Spinal cord (tissue), 4 donors: Measurements from ENCODE around the gene CYB561. TPM values are rescaled to one million over a fixed set of nuclear protein-coding genes. Genes with fewer than 3 reads are reported as not detected.

Experiments
- polyA plus RNA-seq, 2 donors: library from polyadenylated mRNA; unstranded; fragments of 120-200 nt; gene quantifications; one replicate each; pipeline ENCODE4 v1.2.1, GENCODE V29; 2013; ENCODE audit not compliant: insufficient read length in 2 of 2
- small RNA-seq: library from RNA; depleted of rRNA; stranded (forward); fragments of <200 nt; gene quantifications from one replicate; pipeline ENCODE3, GENCODE V24; 2014; ENCODE audit warnings: low replicate concordance
- total RNA-seq, 2 donors: library from RNA; depleted of rRNA in 1 of 2; stranded (reverse); fragments of 120-200 nt in 1 of 2; fragments of >200 nt in 1 of 2; gene quantifications; one replicate each; pipeline versions ENCODE4 v1.2.3 to v1.2.4, GENCODE V29; 2013 to 2014

CYB561 gene
- total and polyA plus RNA-seq, 4 donors: 25.1 to 44.2 (median 35.1) TPM

Small RNAs within 50 kb of the gene (small RNA-seq; reads per million reads assigned to genes)
- not detected for gene AC005828.6

Other genes with a start within 250 kb of the CYB561 start
- gene ACE, start 30.8 kb upstream of the CYB561 start, total RNA-seq: 1 to 10 TPM; 6.3 to 8.1 TPM
- 10 to 100 TPM; 14.4 to 15.4 TPM for gene ACE, start 30.8 kb upstream of the CYB561 start, polyA plus RNA-seq
- 1 to 10 TPM in 1 of 2 donors, under 1 TPM in 1; 0.22 to 1.2 TPM for gene KCNH6, start 77.1 kb upstream of the CYB561 start, total RNA-seq
- 1 to 10 TPM; 1.7 to 2.3 TPM for gene KCNH6, start 77.1 kb upstream of the CYB561 start, polyA plus RNA-seq
- gene DCAF7, start 104.2 kb upstream of the CYB561 start, total RNA-seq: 10 to 100 TPM; 41.9 to 53.2 TPM
- gene DCAF7, start 104.2 kb upstream of the CYB561 start, polyA plus RNA-seq: 100 to 1,000 TPM; 107 to 122 TPM
- 10 to 100 TPM; 10.3 to 11.4 TPM for gene TACO1, start 154.6 kb upstream of the CYB561 start, total RNA-seq
- gene TACO1, start 154.6 kb upstream of the CYB561 start, polyA plus RNA-seq: 10 to 100 TPM; 21.0 to 21.1 TPM
- gene MAP3K3, start 176.1 kb upstream of the CYB561 start, total RNA-seq: 10 to 100 TPM; 26.9 to 42.6 TPM
- 10 to 100 TPM; 21.9 to 33.1 TPM for gene MAP3K3, start 176.1 kb upstream of the CYB561 start, polyA plus RNA-seq